GM12878 (cell line): Measurements from ENCODE around the gene PSMB3. TPM values are rescaled to one million over a fixed set of nuclear protein-coding genes. Genes with fewer than 3 reads are reported as not detected.

Experiments
- ATAC-seq: fragments of 200-7000 bp; cut with Tn5 transposase; 3 replicates; pipeline ENCODE4 v1.9.1; 2020; ENCODE audit warnings: mild to moderate bottlenecking, moderate library complexity
- BruUV-seq: library from RNA; stranded (reverse); fragments of 400-500 nt; replicated peaks from 2 replicates; lab custom pipeline; 2021; lab: Mats Ljungman, UMichigan
- CTCF ChIA-PET: fragments of 300-600 bp; sonication (Branson Sonifier 250); formaldehyde crosslinking; extraction: SDS; loops from one replicate; lab custom pipeline; 2021; ENCODE audit warnings: inconsistent platforms; lab: Yijun Ruan, JAX
- POLR2A ChIA-PET: fragments of 350-600 bp; formaldehyde crosslinking; extraction: SDS; loops from one replicate; lab custom pipeline; 2021; ENCODE audit warnings: inconsistent platforms; lab: Charles Lee
- RAD21 ChIA-PET: fragments of 300-600 bp; sonication (Branson Sonifier 250); formaldehyde crosslinking; loops from one replicate; lab custom pipeline; 2023; ENCODE audit warnings: antibody characterized with exemption; ENCODE audit not compliant: unreplicated experiment; lab: Charles Lee
- SMC1A ChIA-PET: fragments of 300-600 bp; sonication (Branson Sonifier 250); formaldehyde crosslinking; loops from one replicate; lab custom pipeline; 2023; ENCODE audit not compliant: unreplicated experiment, uncharacterized antibody; lab: Charles Lee
- DNase-seq: peaks from one replicate; pipeline ENCODE4 v3.0.0-alpha.2; 2011; ENCODE audit warnings: low read depth, low spot score
- FAIRE-seq: peaks from 3 replicates; lab custom pipeline; 2011; peaks lifted over from hg19 to GRCh38; lab: Jason Lieb, UNC
- H2AFZ ChIP-seq: 2 replicates; pipeline ENCODE4 v1.6.0; 2011; ENCODE audit warnings: low read depth, low read length, control low read depth; ENCODE audit not compliant: control insufficient read depth
- H3K27ac ChIP-seq: 2 replicates; pipeline ENCODE4 v1.5.1; 2011; ENCODE audit warnings: control low read depth; ENCODE audit not compliant: control insufficient read depth, insufficient read depth
- H3K27me3 ChIP-seq, 2 experiments: replicated peaks in 1 of 2; 2 replicates each; pipeline versions ENCODE4 v1.6.0 to v1.6.1; 2011; ENCODE audit warnings: low read length in 1 of 2; ENCODE audit not compliant: control insufficient read depth in 2 of 2, insufficient read depth in 2 of 2
- H3K36me3 ChIP-seq, 2 experiments: 2 replicates each; pipeline ENCODE4 v1.5.1; 2011; ENCODE audit warnings: low read length in 1 of 2; ENCODE audit not compliant: control insufficient read depth in 2 of 2, insufficient read depth in 2 of 2
- H3K4me1 ChIP-seq: 2 replicates; pipeline ENCODE4 v1.6.1; 2011; ENCODE audit warnings: mild to moderate bottlenecking, low read length, moderate library complexity, mixed read lengths; ENCODE audit not compliant: control insufficient read depth, insufficient read depth
- H3K4me2 ChIP-seq: 2 replicates; pipeline ENCODE4 v1.6.0; 2011; ENCODE audit warnings: control low read depth; ENCODE audit not compliant: control insufficient read depth, insufficient read depth
- H3K4me3 ChIP-seq: fragments of 200-600 bp; sonication (generic); 2 replicates; pipeline ENCODE4 v1.5.1; 2016
- H3K79me2 ChIP-seq: 2 replicates; pipeline ENCODE4 v1.6.0; 2011; ENCODE audit warnings: low read length; ENCODE audit not compliant: control insufficient read depth, insufficient read depth
- H3K9ac ChIP-seq: 2 replicates; pipeline ENCODE4 v1.8.0; 2011; ENCODE audit warnings: low read length, control low read depth, mixed read lengths; ENCODE audit not compliant: control insufficient read depth, insufficient read depth
- H3K9me3 ChIP-seq: replicated peaks from 3 replicates; pipeline ENCODE4 v1.5.1; 2011; ENCODE audit warnings: mild to moderate bottlenecking, low read length; ENCODE audit not compliant: control insufficient read depth, insufficient read depth
- H4K20me1 ChIP-seq: 2 replicates; pipeline ENCODE4 v1.6.0; 2011; ENCODE audit not compliant: control insufficient read depth, insufficient read depth
- CBX5 ChIP-seq: sonication (generic); IDR thresholded peaks from 2 replicates; pipeline ENCODE4 v1.6.1; 2016; ENCODE audit warnings: low read depth, moderate library complexity, mild to moderate bottlenecking, inconsistent platforms
- FOXM1 ChIP-seq: IDR thresholded peaks from 2 replicates; pipeline ENCODE4 v1.6.1; 2012; ENCODE audit warnings: low read depth, mild to moderate bottlenecking, inconsistent platforms, low read length, moderate library complexity
- HDAC2 ChIP-seq: fragments of 200-600 bp; sonication (generic); IDR thresholded peaks from 2 replicates; pipeline ENCODE4 v1.6.1; 2017
- KLF5 ChIP-seq: fragments of 450-650 bp; IDR thresholded peaks from 2 replicates; pipeline ENCODE4 v1.6.1; 2014; ENCODE audit warnings: mild to moderate bottlenecking; ENCODE audit not compliant: partially characterized antibody
- MAX ChIP-seq: IDR thresholded peaks from 2 replicates; pipeline ENCODE4 v1.6.1; 2012; ENCODE audit warnings: low read depth, low read length, improper control_type of control experiment
- POU2F2 ChIP-seq: IDR thresholded peaks from 3 replicates; pipeline ENCODE4 v1.6.1; 2011; ENCODE audit warnings: low read depth, mild to moderate bottlenecking, low read length, borderline replicate concordance
- RAD21 ChIP-seq: IDR thresholded peaks from 2 replicates; pipeline ENCODE4 v1.6.1; 2011; ENCODE audit warnings: mild to moderate bottlenecking, low read depth, low read length, moderate library complexity; ENCODE audit not compliant: insufficient read depth
- SIN3A ChIP-seq: IDR thresholded peaks from 2 replicates; pipeline ENCODE4 v1.6.1; 2012; ENCODE audit warnings: low read depth, low read length, improper control_type of control experiment
- YY1 ChIP-seq: IDR thresholded peaks from 2 replicates; pipeline ENCODE4 v1.6.1; 2011; ENCODE audit warnings: low read depth, mild to moderate bottlenecking, low read length
- ZNF274 ChIP-seq: IDR thresholded peaks from one replicate; pipeline ENCODE4 v1.8.0; 2011; ENCODE audit not compliant: insufficient read length, insufficient read depth
- WGBS: methylation state at CpG from one replicate; pipeline ENCODE4 v1.1.6; 2016; ENCODE audit warnings: low lambda C conversion rate; ENCODE audit not compliant: insufficient replicate concordance, insufficient coverage; ENCODE audit errors: missing lambda C conversion rate; 5-methylcytosine and 5-hydroxymethylcytosine counted together
- in situ Hi-C: fragments of 300-500 bp; cut with MboI; formaldehyde crosslinking; loops from 9 replicates; pipeline ENCODE4 v1.14.3; 2018; ENCODE audit warnings: mixed read lengths
- intact Hi-C: fragments of 100-400 bp; cut with micrococcal nuclease; formaldehyde crosslinking; loops from one replicate; pipeline ENCODE4 v1.14.2; 2022; ENCODE audit not compliant: unreplicated experiment
- polyA plus RNA-seq, 11 experiments: library from polyadenylated mRNA; depleted of rRNA in 4 of 11; unstranded in 6 of 11; stranded (reverse) in 5 of 11; fragments of >200 nt; fragmentation: Nextera tagmentation in 4 of 11; fragmentation: Illumina TruSeq in 1 of 11; extraction: Ambion mirVana in 4 of 11; extraction: Trizol in 1 of 11; gene quantifications; 1 replicate in 1 of 11; 2 replicates in 10 of 11; pipeline versions ENCODE4 v1.2.1 to v1.2.3, GENCODE V29; 2011 to 2016; ENCODE audit warnings: inconsistent platforms in 2 of 11, missing spikeins in 2 of 11, low read depth in 1 of 11
- total RNA-seq, 4 experiments: library from RNA; depleted of rRNA in 3 of 4; stranded (reverse); fragments of >200 nt in 3 of 4; fragmentation: Illumina TruSeq in 1 of 4; extraction: Trizol in 1 of 4; gene quantifications; 2 replicates each; pipeline versions ENCODE4 v1.2.1 to v1.2.3, GENCODE V29; 2013 to 2021
- TF ChIP-seq, protein P1 (sequence below): fragments of 450-650 bp; IDR thresholded peaks from 2 replicates; pipeline ENCODE4 v1.6.1; 2016; ENCODE audit warnings: mild to moderate bottlenecking, moderate library complexity, borderline replicate concordance
- TF ChIP-seq, protein P2 (sequence below): fragments of 450-650 bp; IDR thresholded peaks from 2 replicates; pipeline ENCODE4 v1.6.1; 2017; ENCODE audit warnings: mild to moderate bottlenecking

Gene PSMB3
- total and polyA plus RNA-seq, 10 of the 15 experiments (the other 5 are each of a cell fraction or from before 2014, with no cell fraction given), result 300 to 2,130 (median 490) TPM

GRCh38 chr17:38783227-38783626 lies 30.7 kb downstream of the PSMB3 start:
- H3K27me3 ChIP-seq, result no peaks in the 10 kb centered on the region
- no peak overlapping the region for H3K9ac ChIP-seq
- BruUV-seq, result no TSS peak
- no peaks in the 10 kb centered on the region for H4K20me1 ChIP-seq
- in situ Hi-C loops, result no loop called here
- no peaks in the 10 kb centered on the region for H3K9me3 ChIP-seq
- 82% methylated on average over 3 of the region's 3 CpGs for WGBS
- H3K4me3 ChIP-seq, result no peak overlapping the region
- TF ChIP-seq HDAC2, result no peak
- no peak for TF ChIP-seq FOXM1
- TF ChIP-seq KLF5, result no peak
- TF ChIP-seq ZNF274, result no peak
- TF ChIP-seq POU2F2, result no peak
- TF ChIP-seq SIN3A, result no peak
- no peak for TF ChIP-seq RAD21
- TF ChIP-seq CBX5, result no peak
- TF ChIP-seq, protein P1, sequence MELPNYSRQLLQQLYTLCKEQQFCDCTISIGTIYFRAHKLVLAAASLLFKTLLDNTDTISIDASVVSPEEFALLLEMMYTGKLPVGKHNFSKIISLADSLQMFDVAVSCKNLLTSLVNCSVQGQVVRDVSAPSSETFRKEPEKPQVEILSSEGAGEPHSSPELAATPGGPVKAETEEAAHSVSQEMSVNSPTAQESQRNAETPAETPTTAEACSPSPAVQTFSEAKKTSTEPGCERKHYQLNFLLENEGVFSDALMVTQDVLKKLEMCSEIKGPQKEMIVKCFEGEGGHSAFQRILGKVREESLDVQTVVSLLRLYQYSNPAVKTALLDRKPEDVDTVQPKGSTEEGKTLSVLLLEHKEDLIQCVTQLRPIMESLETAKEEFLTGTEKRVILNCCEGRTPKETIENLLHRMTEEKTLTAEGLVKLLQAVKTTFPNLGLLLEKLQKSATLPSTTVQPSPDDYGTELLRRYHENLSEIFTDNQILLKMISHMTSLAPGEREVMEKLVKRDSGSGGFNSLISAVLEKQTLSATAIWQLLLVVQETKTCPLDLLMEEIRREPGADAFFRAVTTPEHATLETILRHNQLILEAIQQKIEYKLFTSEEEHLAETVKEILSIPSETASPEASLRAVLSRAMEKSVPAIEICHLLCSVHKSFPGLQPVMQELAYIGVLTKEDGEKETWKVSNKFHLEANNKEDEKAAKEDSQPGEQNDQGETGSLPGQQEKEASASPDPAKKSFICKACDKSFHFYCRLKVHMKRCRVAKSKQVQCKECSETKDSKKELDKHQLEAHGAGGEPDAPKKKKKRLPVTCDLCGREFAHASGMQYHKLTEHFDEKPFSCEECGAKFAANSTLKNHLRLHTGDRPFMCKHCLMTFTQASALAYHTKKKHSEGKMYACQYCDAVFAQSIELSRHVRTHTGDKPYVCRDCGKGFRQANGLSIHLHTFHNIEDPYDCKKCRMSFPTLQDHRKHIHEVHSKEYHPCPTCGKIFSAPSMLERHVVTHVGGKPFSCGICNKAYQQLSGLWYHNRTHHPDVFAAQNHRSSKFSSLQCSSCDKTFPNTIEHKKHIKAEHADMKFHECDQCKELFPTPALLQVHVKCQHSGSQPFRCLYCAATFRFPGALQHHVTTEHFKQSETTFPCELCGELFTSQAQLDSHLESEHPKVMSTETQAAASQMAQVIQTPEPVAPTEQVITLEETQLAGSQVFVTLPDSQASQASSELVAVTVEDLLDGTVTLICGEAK, result no peak
- no peak for TF ChIP-seq MAX
- TF ChIP-seq, protein P2, sequence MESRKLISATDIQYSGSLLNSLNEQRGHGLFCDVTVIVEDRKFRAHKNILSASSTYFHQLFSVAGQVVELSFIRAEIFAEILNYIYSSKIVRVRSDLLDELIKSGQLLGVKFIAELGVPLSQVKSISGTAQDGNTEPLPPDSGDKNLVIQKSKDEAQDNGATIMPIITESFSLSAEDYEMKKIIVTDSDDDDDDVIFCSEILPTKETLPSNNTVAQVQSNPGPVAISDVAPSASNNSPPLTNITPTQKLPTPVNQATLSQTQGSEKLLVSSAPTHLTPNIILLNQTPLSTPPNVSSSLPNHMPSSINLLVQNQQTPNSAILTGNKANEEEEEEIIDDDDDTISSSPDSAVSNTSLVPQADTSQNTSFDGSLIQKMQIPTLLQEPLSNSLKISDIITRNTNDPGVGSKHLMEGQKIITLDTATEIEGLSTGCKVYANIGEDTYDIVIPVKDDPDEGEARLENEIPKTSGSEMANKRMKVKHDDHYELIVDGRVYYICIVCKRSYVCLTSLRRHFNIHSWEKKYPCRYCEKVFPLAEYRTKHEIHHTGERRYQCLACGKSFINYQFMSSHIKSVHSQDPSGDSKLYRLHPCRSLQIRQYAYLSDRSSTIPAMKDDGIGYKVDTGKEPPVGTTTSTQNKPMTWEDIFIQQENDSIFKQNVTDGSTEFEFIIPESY, result no peak
- no peak for TF ChIP-seq YY1
- H3K4me1 ChIP-seq, result no peaks in the 10 kb centered on the region; the same call in 1 of the 2 replicates
- CTCF ChIA-PET, result no interaction called here
- no peak overlapping the region for H3K4me2 ChIP-seq
- intact Hi-C loops, result no loop called here
- H3K36me3 ChIP-seq, result peaks cover 18 to 26% of the 10 kb centered on the region in 2 experiments
- no peaks in the 10 kb centered on the region for H3K79me2 ChIP-seq
- ATAC-seq (no peak), FAIRE-seq (no peak), DNase-seq (no peak)
- RAD21 ChIA-PET, result no interaction called here
- POLR2A ChIA-PET, result interaction anchor here (0.6 kb wide), 1 partner anchor 21 kb away, joined by 3 read pairs; no protein-coding TSS in a partner anchor
- H3K27ac ChIP-seq, result no peak overlapping the region
- no peak overlapping the region for H2AFZ ChIP-seq
- SMC1A ChIA-PET, result no interaction called here
